Adipocyte (in vitro differentiated cells): Measurements from ENCODE around the gene NELFB.

Experiments used
- DNase-seq: peaks from one replicate; pipeline ENCODE4 v3.0.0-alpha.2; 2015; ENCODE audit warnings: low read depth
- H3K27me3 ChIP-seq: replicated peaks from 2 replicates; pipeline ENCODE4 v1.7.0; 2013; ENCODE audit warnings: mild to moderate bottlenecking, low read length, moderate library complexity; ENCODE audit not compliant: control insufficient read depth, insufficient read depth
- H3K36me3 ChIP-seq: 2 replicates; pipeline ENCODE4 v1.7.0; 2013; ENCODE audit warnings: low read length, mild to moderate bottlenecking, moderate library complexity; ENCODE audit not compliant: control insufficient read depth, insufficient read depth, severe bottlenecking
- H3K4me1 ChIP-seq: 2 replicates; pipeline ENCODE4 v1.7.0; 2013; ENCODE audit warnings: mild to moderate bottlenecking, low read length, moderate library complexity; ENCODE audit not compliant: control insufficient read depth, insufficient read depth
- H3K4me3 ChIP-seq: 2 replicates; pipeline ENCODE4 v1.7.0; 2013; ENCODE audit warnings: mild to moderate bottlenecking, low read length, moderate library complexity
- H3K9ac ChIP-seq: 2 replicates; pipeline ENCODE4 v1.7.0; 2013; ENCODE audit warnings: mild to moderate bottlenecking, low read length, moderate library complexity
- H3K9me3 ChIP-seq: 2 replicates; pipeline ENCODE4 v1.7.0; 2013; ENCODE audit warnings: mild to moderate bottlenecking, low read length, moderate library complexity; ENCODE audit not compliant: control insufficient read depth

Gene NELFB

DNA sequence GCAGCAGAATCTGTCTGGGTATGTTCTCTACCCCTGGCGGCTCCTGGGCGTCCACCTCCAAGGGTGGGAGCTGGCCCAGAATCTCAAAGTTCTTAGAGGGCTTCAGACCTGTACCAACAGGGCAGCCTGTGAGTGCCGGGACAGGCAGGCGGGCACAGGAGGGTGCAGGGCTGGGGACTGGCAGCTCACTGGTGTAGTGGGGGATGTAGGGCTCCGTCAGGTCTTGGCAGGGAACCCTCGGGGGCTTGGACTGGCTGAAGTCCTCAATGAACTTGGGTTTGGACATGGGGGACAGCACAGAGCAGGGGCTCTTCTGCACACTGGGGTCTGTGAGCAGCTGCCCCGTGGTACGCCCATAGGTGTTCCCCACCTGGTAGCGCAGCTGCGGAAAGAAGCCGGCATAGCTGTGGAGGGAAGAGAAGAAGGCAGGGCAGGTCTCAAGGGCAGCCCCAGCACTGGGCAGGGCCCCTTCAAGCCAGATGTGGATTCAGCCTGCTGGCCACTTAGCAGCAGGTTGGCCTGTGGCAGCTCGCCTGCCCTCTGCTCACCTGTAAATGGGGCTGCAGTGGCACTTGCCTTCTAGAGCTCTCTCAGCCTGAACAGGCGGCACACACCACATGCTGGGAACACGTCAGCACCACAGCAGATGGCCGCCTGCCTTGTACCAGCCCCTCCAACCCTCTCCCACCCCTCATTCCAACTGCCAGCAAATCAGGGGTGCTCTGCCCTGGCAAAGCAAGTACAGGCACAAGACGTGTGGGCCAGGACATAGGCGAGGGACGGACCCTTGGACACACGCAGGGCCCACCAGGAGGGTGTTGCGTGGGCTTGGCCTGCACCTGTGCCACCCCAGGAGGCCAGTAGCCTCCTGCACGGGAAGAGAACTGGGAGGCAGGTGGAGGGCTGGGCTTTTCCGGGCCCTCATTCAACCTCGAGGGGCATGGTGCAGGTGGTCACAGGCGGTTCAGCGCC is 9.4 kb upstream of the NELFB start:
- H3K4me1 ChIP-seq, result peaks cover 22% of the 10 kb centered on the region
- peaks cover 6% of the 10 kb centered on the region for H3K27me3 ChIP-seq
- DNase-seq, result no peak
- H3K36me3 ChIP-seq, result peaks cover 18% of the 10 kb centered on the region
- no peaks in the 10 kb centered on the region for H3K9me3 ChIP-seq
- no peak overlapping the region for H3K4me3 ChIP-seq
- H3K9ac ChIP-seq, result no peak overlapping the region

DNA sequence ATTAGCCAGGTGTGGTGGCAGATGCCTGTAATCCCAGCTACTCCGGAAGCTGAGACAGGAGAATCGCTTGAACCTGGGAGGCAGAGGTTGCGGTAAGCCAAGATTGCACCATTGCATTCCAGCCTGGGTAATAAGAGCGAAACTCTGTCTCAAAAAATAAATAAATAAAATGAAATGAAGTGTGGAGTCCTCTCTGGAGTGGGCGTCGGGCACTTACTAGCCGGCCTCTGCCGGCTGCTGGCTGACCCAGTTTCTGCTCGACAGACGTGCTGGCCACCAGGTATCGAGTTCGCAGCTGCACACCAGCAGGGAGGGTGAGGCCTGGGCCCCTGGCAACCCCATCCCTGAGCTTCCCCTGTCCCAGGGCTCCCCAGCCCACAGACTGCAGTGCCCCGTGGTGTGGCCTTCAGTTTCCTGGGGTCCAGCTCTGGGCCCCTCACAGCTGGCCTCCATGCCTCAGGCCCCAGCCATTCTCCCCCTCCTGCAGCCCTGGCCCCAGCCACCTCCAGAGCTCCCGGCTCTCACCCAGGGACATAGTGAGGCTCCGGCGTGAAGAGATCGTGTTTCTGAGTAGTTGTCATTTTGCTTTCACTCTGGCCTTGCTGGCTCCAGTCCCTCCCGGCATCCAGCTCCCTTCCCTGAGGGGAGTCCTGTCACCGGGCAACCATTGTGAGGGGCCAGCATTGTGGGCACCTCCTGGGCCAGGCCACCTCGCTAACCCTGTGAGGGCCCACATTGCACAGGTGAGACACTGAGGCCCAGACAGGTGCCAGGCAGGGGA is 7.8 kb upstream of the NELFB start:
- H3K9me3 ChIP-seq, result no peaks in the 10 kb centered on the region
- no peak for DNase-seq
- peaks cover 6% of the 10 kb centered on the region for H3K27me3 ChIP-seq
- no peak overlapping the region for H3K9ac ChIP-seq
- H3K4me1 ChIP-seq, result peaks cover 20% of the 10 kb centered on the region
- H3K36me3 ChIP-seq, result peaks cover 15% of the 10 kb centered on the region
- no peak overlapping the region for H3K4me3 ChIP-seq

DNA sequence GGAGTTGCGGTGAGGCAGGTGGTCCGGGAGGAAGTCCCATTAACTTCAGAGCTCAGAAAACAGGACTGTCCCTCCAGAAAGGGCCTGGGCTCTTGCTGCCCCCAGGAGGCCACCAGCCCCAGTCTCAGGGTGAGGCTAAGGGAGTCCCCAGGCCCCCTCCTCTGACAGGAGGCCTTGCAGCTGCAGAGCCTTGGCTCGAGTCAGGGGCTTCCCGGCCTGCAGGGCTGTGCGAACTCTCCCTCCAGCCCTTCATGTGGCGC is 7.3 kb upstream of the NELFB start:
- peaks cover 6% of the 10 kb centered on the region for H3K27me3 ChIP-seq
- peaks cover 9% of the 10 kb centered on the region for H3K36me3 ChIP-seq
- DNase-seq, result no peak
- H3K4me3 ChIP-seq, result no peak overlapping the region
- H3K9me3 ChIP-seq, result no peaks in the 10 kb centered on the region
- no peak overlapping the region for H3K9ac ChIP-seq
- H3K4me1 ChIP-seq, result peaks cover 15% of the 10 kb centered on the region

DNA sequence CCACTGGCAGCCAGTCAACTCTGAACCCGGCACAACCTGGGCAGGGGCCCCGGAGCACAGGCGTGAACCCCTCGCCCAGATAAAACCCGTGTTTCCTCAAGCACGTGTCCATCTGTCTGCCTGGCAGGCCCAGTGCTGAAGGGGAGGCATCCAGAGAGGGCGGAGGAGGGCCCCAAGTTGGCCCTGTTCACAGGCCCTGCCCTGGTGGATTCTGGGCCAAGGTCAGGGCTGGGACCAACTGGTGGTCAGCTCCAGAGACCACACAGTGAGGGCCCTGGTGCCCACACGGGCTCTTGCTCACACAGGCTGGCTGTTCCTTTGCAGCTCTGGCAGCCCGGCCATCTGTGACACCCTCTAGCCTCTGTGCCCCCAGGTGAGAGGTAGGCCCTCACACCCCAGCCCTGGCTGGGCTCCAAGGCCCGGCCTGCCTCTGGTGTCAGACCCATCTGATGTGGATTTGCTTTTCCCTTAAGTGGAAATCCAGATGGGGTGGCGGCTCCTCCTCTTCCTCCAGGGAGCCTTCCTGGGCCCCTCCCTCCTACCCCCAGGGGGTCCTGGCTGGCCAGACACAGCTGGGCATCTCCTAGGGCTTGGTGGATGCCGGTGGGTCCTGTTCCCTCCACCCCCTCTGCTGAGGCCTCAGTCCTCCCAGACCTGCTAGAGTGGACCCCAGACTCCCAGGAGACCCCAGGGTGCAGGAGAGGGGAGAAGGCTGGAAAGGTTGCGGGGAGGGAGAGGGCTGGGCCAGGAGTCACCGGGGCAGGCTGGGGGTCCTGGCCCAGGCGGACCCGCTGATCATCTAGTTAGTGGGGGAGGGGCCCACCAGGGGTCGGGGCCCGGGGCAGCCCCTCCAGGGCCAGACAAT is 4.6 kb upstream of the NELFB start:
- no peaks in the 10 kb centered on the region for H3K36me3 ChIP-seq
- H3K4me1 ChIP-seq, result peaks cover 20% of the 10 kb centered on the region
- no peak for DNase-seq
- peaks cover 5% of the 10 kb centered on the region for H3K27me3 ChIP-seq
- no peak overlapping the region for H3K4me3 ChIP-seq
- H3K9me3 ChIP-seq, result no peaks in the 10 kb centered on the region
- H3K9ac ChIP-seq, result no peak overlapping the region

DNA sequence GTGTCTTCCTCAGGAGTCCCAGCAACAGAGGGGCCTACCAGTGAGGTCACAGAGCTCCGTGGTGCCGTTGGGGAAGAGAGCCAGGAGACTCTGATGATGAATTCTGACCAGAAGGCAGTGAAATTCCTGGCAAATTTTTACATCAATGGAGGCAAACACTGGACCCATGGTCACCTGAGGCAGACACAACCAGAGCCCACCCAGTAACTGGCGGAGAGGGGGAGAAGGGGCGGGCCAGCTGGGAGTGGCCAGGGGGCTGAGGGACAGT is 4.0 kb upstream of the NELFB start, which contains the start of gene STPG3:
STPG3 (plus strand) TSS at position 93 of the 268 bp plus-strand sequence; CDS start at position 94, 1 bp downstream.
- Histone ChIP-seq H3K4me1 (peaks cover 23% of the 10 kb centered on the region), H3K9ac (no peak within 1 kb of the TSS), H3K36me3 (no peaks in the 10 kb centered on the region), H3K4me3 (no peak within 1 kb of the TSS), H3K27me3 (peaks cover 3% of the 10 kb centered on the region), H3K9me3 (no peaks in the 10 kb centered on the region)
- no peak for DNase-seq

DNA sequence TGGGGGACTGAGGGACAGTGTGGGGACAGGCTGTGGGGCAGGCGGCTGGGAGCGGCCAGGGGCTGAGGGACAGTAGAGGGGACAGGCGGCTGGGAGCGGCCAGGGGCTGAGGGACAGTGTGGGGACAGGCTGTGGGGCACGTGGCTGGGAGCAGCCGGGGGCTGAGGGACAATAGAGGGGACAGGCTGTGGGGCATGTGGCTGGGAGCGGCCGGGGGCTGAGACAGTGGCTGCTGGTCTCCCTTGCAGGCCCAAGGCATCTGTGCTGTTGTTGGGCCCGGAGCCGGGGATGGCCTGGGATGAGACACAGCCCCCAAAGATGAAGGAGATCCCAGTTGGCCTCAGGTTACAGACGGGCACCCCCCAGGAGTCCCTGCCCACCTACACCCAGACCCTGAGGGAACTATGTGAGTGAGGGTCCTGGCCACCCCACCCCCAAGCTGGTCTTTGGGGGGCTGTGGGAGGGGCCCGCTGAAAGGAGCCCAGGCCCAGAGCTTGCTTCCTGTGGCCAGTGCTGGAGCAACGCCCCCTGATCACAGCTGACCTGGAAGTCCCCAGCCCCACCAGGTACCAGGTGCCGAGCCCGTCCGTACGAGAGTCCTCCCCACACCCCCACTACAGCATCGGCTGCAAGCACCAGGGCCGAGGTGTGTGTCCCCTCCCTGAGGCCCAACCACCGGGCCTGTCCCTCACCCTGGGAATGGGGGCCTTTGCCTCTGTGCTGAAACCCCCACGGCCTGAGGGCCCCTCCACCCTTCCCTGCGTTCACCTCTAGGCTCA is 3.4 kb upstream of the NELFB start:
- Histone ChIP-seq H3K4me1 (peaks cover 29% of the 10 kb centered on the region), H3K9me3 (no peaks in the 10 kb centered on the region), H3K9ac (no peak overlapping the region), H3K27me3 (peaks cover 3% of the 10 kb centered on the region), H3K36me3 (no peaks in the 10 kb centered on the region), H3K4me3 (no peak overlapping the region)
- DNase-seq, result no peak

DNA sequence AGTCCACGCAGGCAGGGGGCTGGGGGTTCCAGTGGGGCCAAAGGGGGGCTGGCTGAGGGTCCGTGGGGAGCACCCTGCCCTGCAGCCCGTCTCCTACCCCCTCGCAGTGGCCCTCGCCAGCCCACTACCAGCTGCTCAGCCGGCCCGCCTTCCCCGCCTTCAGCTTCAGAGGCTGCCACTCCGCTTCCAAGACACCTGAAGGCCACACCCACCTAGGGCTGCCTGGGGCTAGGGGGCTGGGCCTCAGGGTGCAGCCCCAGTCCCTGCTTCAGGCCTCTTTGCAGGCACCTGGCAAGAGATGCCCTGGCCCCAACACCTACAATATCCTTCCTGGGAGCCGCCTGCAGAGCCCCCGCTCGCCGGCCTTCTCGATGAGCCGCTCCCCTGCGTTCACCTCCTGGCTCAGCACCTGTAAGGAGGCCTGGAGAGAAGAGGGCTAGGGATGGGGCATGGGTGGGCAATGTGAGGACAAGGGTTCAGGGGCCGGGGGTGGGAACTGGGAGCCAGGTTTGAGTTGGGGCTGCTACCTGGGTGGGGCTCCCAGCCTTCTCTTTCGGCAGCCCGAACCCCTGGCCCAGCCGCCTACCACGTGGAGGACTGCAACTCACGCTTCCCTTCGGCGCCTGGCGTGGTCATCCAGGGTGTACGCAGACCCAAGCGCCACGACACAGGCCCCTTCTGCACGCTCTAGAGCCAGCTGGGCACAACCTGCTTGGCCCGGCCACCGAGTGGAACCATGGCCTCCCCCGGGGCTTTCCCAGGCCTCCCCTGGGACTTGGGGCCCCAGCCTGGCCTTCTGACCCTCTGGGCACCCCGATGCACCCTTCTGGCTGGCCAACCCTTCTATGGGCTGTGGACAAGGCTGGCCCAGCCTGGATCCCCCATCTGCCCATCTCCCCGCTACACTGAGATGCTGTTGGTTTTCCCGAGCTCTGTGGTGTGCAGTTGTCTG is 2.3 kb upstream of the NELFB start:
- Histone ChIP-seq H3K27me3 (peaks cover 3% of the 10 kb centered on the region), H3K36me3 (no peaks in the 10 kb centered on the region), H3K9ac (no peak overlapping the region), H3K9me3 (no peaks in the 10 kb centered on the region), H3K4me3 (no peak overlapping the region), H3K4me1 (peaks cover 30% of the 10 kb centered on the region)
- no peak for DNase-seq

DNA sequence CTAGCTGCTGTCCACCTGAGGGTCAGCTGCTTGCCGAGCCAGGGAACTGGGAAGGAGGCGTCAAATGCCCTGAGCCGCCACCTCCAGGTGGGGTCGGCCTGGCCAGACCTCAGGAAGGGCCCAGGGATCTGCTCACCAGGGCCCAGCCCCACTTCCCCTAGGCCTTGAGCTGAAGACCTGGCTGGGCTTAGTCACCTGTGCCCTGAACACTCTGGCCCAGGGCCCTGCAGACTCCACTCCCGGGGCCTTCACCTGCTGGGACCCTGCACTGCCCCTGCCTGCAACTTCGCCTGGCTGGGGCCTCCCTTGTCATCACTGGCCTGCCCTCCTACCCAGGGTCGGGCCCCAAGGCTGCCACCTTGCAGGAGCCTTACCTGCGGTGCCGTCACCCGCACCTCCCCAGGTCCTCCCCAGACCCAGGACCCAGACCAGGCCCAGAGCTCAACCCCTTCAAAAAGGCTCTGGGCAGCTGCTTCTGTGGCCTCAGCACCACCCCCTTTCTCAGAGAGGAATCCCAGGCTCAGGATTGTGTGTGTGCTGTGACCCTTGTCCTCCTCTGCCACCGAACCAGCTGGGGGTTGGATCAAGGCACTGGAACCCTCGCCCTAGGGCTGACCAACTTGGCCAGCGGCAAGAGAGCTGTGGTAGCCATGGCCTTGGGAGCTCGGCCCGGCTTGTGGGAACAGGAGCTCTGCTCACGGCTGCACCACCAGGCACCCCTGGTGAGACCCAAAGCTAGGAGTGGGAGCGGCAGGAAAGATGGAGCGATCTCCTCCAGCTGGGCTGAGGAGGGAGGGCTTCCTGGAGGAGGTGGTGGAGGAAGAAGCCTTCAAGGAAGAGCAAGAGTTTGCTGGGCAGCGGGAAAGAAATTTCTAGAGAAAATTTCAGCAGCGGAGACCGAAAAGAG is 1.2 kb upstream of the NELFB start:
- peak; percentile 11 for DNase-seq

DNA sequence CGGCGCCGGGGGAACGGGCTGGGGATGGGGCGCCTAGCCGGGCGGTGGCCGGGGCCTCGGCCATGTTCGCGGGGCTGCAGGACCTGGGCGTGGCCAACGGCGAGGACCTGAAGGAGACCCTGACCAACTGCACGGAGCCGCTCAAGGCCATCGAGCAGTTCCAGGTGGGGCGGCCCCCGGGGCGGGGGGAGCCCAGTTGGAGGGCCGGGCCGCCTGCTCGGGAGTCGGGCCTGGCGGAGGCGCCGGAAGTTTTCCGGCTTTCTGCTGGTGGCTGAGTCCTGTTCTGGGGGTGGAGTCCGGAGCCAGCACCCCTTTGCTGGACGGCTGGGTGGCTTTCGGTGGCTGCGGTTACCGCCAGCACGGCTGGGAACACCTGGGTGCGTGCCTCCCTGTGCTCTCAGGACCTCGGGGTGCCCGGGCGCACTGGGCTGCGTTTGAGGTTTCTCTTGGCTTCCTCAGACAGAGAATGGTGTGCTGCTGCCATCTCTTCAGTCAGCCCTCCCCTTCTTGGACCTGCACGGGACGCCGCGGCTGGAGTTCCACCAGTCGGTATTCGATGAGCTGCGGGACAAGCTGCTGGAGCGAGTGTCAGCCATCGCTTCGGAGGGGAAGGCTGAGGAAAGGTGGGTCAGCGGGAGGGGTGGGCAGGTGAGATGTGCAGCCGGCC is 454 bp downstream of the NELFB start:
- H3K27me3 ChIP-seq, result no peaks in the 10 kb centered on the region
- peak overlapping the region; percentile 98 for H3K4me3 ChIP-seq
- H3K4me1 ChIP-seq, result peaks cover 24% of the 10 kb centered on the region
- H3K36me3 ChIP-seq, result peaks cover 9% of the 10 kb centered on the region
- H3K9me3 ChIP-seq, result no peaks in the 10 kb centered on the region
- H3K9ac ChIP-seq, result peak overlapping the region; percentile 95
- no peak for DNase-seq

More for the DNA sequence above, 1.2 kb upstream of the NELFB start:
- Histone ChIP-seq H3K9ac (peak overlapping the region; percentile 95), H3K9me3 (no peaks in the 10 kb centered on the region), H3K4me1 (peaks cover 30% of the 10 kb centered on the region), H3K4me3 (peak overlapping the region; percentile 98), H3K27me3 (peaks cover 3% of the 10 kb centered on the region), H3K36me3 (peaks cover 4% of the 10 kb centered on the region)
